Measurements from ENCODE around the gene PDZRN3. TPM values are rescaled to one million over a fixed set of nuclear protein-coding genes. Genes with fewer than 3 reads are reported as not detected.

The PDZRN3 gene
- total and polyA plus RNA-seq, 2 experiments from 2014 or later, result 42.9 to 60.5 TPM

- WGBS (ENCODE audit: low lambda C conversion rate, missing lambda C conversion rate), result 97% methylated on average over 3 of the region's 3 CpGs
- no peak overlapping the region for H2AFZ ChIP-seq
- no peaks in the 10 kb centered on the region for H3K27me3 ChIP-seq
- no peak overlapping the region for H3K4me3 ChIP-seq
- TF ChIP-seq EZH2phosphoT487 (IDR thresholded peaks at IDR 0.05; ENCODE audit: low read depth, severe bottlenecking, unreplicated experiment), result no peak
- no peak for TF ChIP-seq EZH2 (IDR thresholded peaks at IDR 0.05; ENCODE audit: borderline replicate concordance)
- no peak for TF ChIP-seq CTCF (IDR thresholded peaks at IDR 0.05; ENCODE audit: poor library complexity)
- peak overlapping the region; percentile 68 for H3K27ac ChIP-seq
- peaks cover 53% of the 10 kb centered on the region for H3K4me1 ChIP-seq (ENCODE audit: insufficient read depth)
- no peaks in the 10 kb centered on the region for H3K9me2 ChIP-seq (replicated peaks; ENCODE audit: insufficient read depth)
- DNase-seq (ENCODE audit: low spot score), result no peak
- H3K9me3 ChIP-seq (ENCODE audit: low read depth), result no peaks in the 10 kb centered on the region
- H3K4me2 ChIP-seq, result no peak overlapping the region
- no peaks in the 10 kb centered on the region for H3K36me3 ChIP-seq (replicated peaks; ENCODE audit: insufficient read depth, low read depth)
- peaks cover 13% of the 10 kb centered on the region for H4K20me1 ChIP-seq (ENCODE audit: insufficient read depth, poor library complexity, severe bottlenecking)
- H3K79me2 ChIP-seq, result peaks cover 58% of the 10 kb centered on the region
These were observed 114.0 kb downstream of the PDZRN3 start for GRCh38 chr3:73510784-73511183.

GRCh38 chr3:73510334-73510733 lies 114.4 kb downstream of the PDZRN3 start:
- H3K9me3 ChIP-seq (ENCODE audit: low read depth), result no peaks in the 10 kb centered on the region
- 91% methylated on average over 4 of the region's 4 CpGs for WGBS (ENCODE audit: low lambda C conversion rate, missing lambda C conversion rate)
- peaks cover 58% of the 10 kb centered on the region for H3K79me2 ChIP-seq
- no peaks in the 10 kb centered on the region for H3K9me2 ChIP-seq (replicated peaks; ENCODE audit: insufficient read depth)
- peaks cover 53% of the 10 kb centered on the region for H3K4me1 ChIP-seq (ENCODE audit: insufficient read depth)
- H3K27me3 ChIP-seq, result no peaks in the 10 kb centered on the region
- peak overlapping the region; percentile 6 for H3K27ac ChIP-seq
- peak overlapping the region; percentile 7 for H3K4me2 ChIP-seq
- peaks cover 13% of the 10 kb centered on the region for H4K20me1 ChIP-seq (ENCODE audit: insufficient read depth, poor library complexity, severe bottlenecking)
- no peak for DNase-seq (ENCODE audit: low spot score)
- no peaks in the 10 kb centered on the region for H3K36me3 ChIP-seq (replicated peaks; ENCODE audit: insufficient read depth, low read depth)
- no peak overlapping the region for H3K4me3 ChIP-seq
- no peak for TF ChIP-seq EZH2phosphoT487 (IDR thresholded peaks at IDR 0.05; ENCODE audit: low read depth, severe bottlenecking, unreplicated experiment)
- no peak for TF ChIP-seq EZH2 (IDR thresholded peaks at IDR 0.05; ENCODE audit: borderline replicate concordance)
- no peak for TF ChIP-seq CTCF (IDR thresholded peaks at IDR 0.05; ENCODE audit: poor library complexity)
- no peak overlapping the region for H2AFZ ChIP-seq

- TF ChIP-seq CTCF (IDR thresholded peaks at IDR 0.05; ENCODE audit: poor library complexity) (no peak), EZH2 (IDR thresholded peaks at IDR 0.05; ENCODE audit: borderline replicate concordance) (no peak), EZH2phosphoT487 (IDR thresholded peaks at IDR 0.05; ENCODE audit: low read depth, severe bottlenecking, unreplicated experiment) (no peak)
- Histone ChIP-seq H3K9me3 (ENCODE audit: low read depth) (no peaks in the 10 kb centered on the region), H3K4me1 (ENCODE audit: insufficient read depth) (peaks cover 53% of the 10 kb centered on the region), H4K20me1 (ENCODE audit: insufficient read depth, poor library complexity, severe bottlenecking) (peaks cover 13% of the 10 kb centered on the region), H3K4me2 (peak overlapping the region; percentile 7), H3K9me2 (replicated peaks; ENCODE audit: insufficient read depth) (no peaks in the 10 kb centered on the region), H3K4me3 (no peak overlapping the region), H3K27me3 (no peaks in the 10 kb centered on the region), H2AFZ (no peak overlapping the region), H3K79me2 (peaks cover 59% of the 10 kb centered on the region), H3K36me3 (replicated peaks; ENCODE audit: insufficient read depth, low read depth) (no peaks in the 10 kb centered on the region), H3K27ac (peak overlapping the region; percentile 6)
- 38% methylated on average over 7 of the region's 7 CpGs for WGBS (ENCODE audit: low lambda C conversion rate, missing lambda C conversion rate)
- no peak for DNase-seq (ENCODE audit: low spot score)
These were observed 114.9 kb downstream of the PDZRN3 start for GRCh38 chr3:73509816-73510215.

GRCh38 chr3:73509066-73509465 lies 115.7 kb downstream of the PDZRN3 start:
- Histone ChIP-seq H3K4me2 (peak overlapping the region; percentile 7), H3K79me2 (peaks cover 59% of the 10 kb centered on the region), H3K9me3 (ENCODE audit: low read depth) (no peaks in the 10 kb centered on the region), H3K4me1 (ENCODE audit: insufficient read depth) (peaks cover 47% of the 10 kb centered on the region), H3K27me3 (no peaks in the 10 kb centered on the region), H3K9me2 (replicated peaks; ENCODE audit: insufficient read depth) (no peaks in the 10 kb centered on the region), H3K4me3 (no peak overlapping the region), H2AFZ (no peak overlapping the region), H3K27ac (peak overlapping the region; percentile 6), H3K36me3 (replicated peaks; ENCODE audit: insufficient read depth, low read depth) (no peaks in the 10 kb centered on the region), H4K20me1 (ENCODE audit: insufficient read depth, poor library complexity, severe bottlenecking) (peaks cover 13% of the 10 kb centered on the region)
- no peak for DNase-seq (ENCODE audit: low spot score)
- no peak for TF ChIP-seq EZH2phosphoT487 (IDR thresholded peaks at IDR 0.05; ENCODE audit: low read depth, severe bottlenecking, unreplicated experiment)
- TF ChIP-seq EZH2 (IDR thresholded peaks at IDR 0.05; ENCODE audit: borderline replicate concordance), result no peak
- TF ChIP-seq CTCF (IDR thresholded peaks at IDR 0.05; ENCODE audit: poor library complexity), result no peak
- WGBS (ENCODE audit: low lambda C conversion rate, missing lambda C conversion rate), result 71% methylated on average over 5 of the region's 5 CpGs
